Endothelial cell of umbilical vein (primary cell): ENCODE measurements around the gene OPRD1. TPM values are rescaled to one million over a fixed set of nuclear protein-coding genes. Genes with fewer than 3 reads are reported as not detected.

Experiments
- BruUV-seq: library from RNA; stranded (reverse); fragments of 400-500 nt; replicated peaks from 2 replicates; lab custom pipeline; 2021; lab: Mats Ljungman, UMichigan
- CTCF ChIA-PET: fragments of 300-600, 350-600 bp; sonication (Branson Sonifier 250); formaldehyde crosslinking; loops from one replicate; lab custom pipeline; 2021; ENCODE audit warnings: antibody characterized with exemption, inconsistent platforms; lab: Charles Lee
- POLR2A ChIA-PET: fragments of 300-600, 350-600 bp; sonication (Branson Sonifier 250); formaldehyde crosslinking; loops from one replicate; lab custom pipeline; 2021; ENCODE audit warnings: antibody characterized with exemption, inconsistent platforms; lab: Charles Lee
- DNase-seq: peaks from one replicate; pipeline ENCODE4 v3.0.0-alpha.2; 2011; ENCODE audit warnings: low read depth, low spot score
- FAIRE-seq: peaks from 2 replicates; lab custom pipeline; 2011; peaks lifted over from hg19 to GRCh38; lab: Jason Lieb, UNC
- H2AFZ ChIP-seq: 2 replicates; pipeline ENCODE4 v1.6.0; 2012; ENCODE audit warnings: low read depth, low read length, control low read depth, inconsistent platforms
- H3K27ac ChIP-seq: 2 replicates; pipeline ENCODE4 v1.5.1; 2011; ENCODE audit warnings: low read depth, mild to moderate bottlenecking, control low read depth, low read length, moderate library complexity; ENCODE audit not compliant: insufficient read depth
- H3K27me3 ChIP-seq, 2 experiments: 2 replicates each; pipeline versions ENCODE4 v1.6.0 to v1.6.1; 2011; ENCODE audit warnings: low read length in 2 of 2, mixed read lengths in 1 of 2; ENCODE audit not compliant: control insufficient read depth in 2 of 2, insufficient read depth in 2 of 2
- H3K36me3 ChIP-seq, 2 experiments: 2 replicates in 1 of 2; 3 replicates in 1 of 2; pipeline ENCODE4 v1.5.1; 2011; ENCODE audit warnings: low read length in 2 of 2, mild to moderate bottlenecking in 1 of 2, moderate library complexity in 1 of 2; ENCODE audit not compliant: control insufficient read depth in 2 of 2, insufficient read depth in 2 of 2; ENCODE audit errors: extremely low read depth in 1 of 2
- H3K4me1 ChIP-seq: 3 replicates; pipeline ENCODE4 v1.5.1; 2011; ENCODE audit warnings: mild to moderate bottlenecking, low read length; ENCODE audit not compliant: control insufficient read depth, insufficient read depth; ENCODE audit errors: extremely low read depth
- H3K4me2 ChIP-seq: 2 replicates; pipeline ENCODE4 v1.6.1; 2011; ENCODE audit warnings: low read length, control low read depth, mixed read lengths; ENCODE audit not compliant: insufficient read depth
- H3K4me3 ChIP-seq, 3 experiments: fragments of 200-600 bp in 1 of 3; sonication (generic), shearing (Covaris generic) in 1 of 3; replicated peaks in 1 of 3; 2 replicates each; pipeline ENCODE4 v1.5.1; 2011 to 2016; ENCODE audit warnings: control low read depth in 3 of 3, low read length in 3 of 3, mild to moderate bottlenecking in 2 of 3, inconsistent platforms in 1 of 3, low read depth in 1 of 3, moderate library complexity in 1 of 3; ENCODE audit not compliant: insufficient read depth in 1 of 3
- H3K79me2 ChIP-seq: 2 replicates; pipeline ENCODE4 v1.6.0; 2012; ENCODE audit warnings: low read length, inconsistent platforms; ENCODE audit not compliant: control insufficient read depth, insufficient read depth
- H3K9ac ChIP-seq: replicated peaks from 2 replicates; pipeline ENCODE3; 2011; ENCODE audit warnings: low read length, control low read depth; ENCODE audit not compliant: insufficient read depth; ENCODE audit errors: extremely low read depth
- H3K9me1 ChIP-seq: replicated peaks from 3 replicates; pipeline ENCODE4 v1.6.0; 2011; ENCODE audit warnings: mild to moderate bottlenecking, low read length; ENCODE audit not compliant: control insufficient read depth, insufficient read depth; ENCODE audit errors: extremely low read depth
- H3K9me3 ChIP-seq: replicated peaks from 2 replicates; pipeline ENCODE4 v1.5.1; 2012; ENCODE audit warnings: low read length, inconsistent platforms; ENCODE audit not compliant: control insufficient read depth, insufficient read depth
- H4K20me1 ChIP-seq: replicated peaks from 2 replicates; pipeline ENCODE3; 2011; ENCODE audit warnings: mild to moderate bottlenecking, low read length; ENCODE audit not compliant: control insufficient read depth, insufficient read depth; ENCODE audit errors: extremely low read depth
- EZH2 ChIP-seq: IDR thresholded peaks from 2 replicates; pipeline ENCODE4 v1.6.1; 2012; ENCODE audit warnings: borderline replicate concordance, low read depth, mild to moderate bottlenecking, moderate library complexity, low read length, inconsistent platforms; ENCODE audit not compliant: severe bottlenecking
- FOS ChIP-seq: IDR thresholded peaks from 2 replicates; pipeline ENCODE4 v1.6.1; 2011; ENCODE audit warnings: mild to moderate bottlenecking, low read length, moderate library complexity, borderline replicate concordance; ENCODE audit not compliant: insufficient read depth
- GATA2 ChIP-seq: IDR thresholded peaks from 2 replicates; pipeline ENCODE4 v1.7.0; 2011; ENCODE audit warnings: low read depth, mild to moderate bottlenecking, moderate library complexity, mixed read lengths, low read length; ENCODE audit not compliant: insufficient read length, insufficient read depth
- JUN ChIP-seq: IDR thresholded peaks from 2 replicates; pipeline ENCODE4 v1.6.1; 2011; ENCODE audit warnings: borderline replicate concordance, low read depth; ENCODE audit not compliant: insufficient read length, insufficient read depth
- MYC ChIP-seq: IDR thresholded peaks from one replicate; pipeline ENCODE4 v1.6.1; 2011; ENCODE audit warnings: mild to moderate bottlenecking, low read depth, low read length
- POLR2A ChIP-seq: IDR thresholded peaks from 2 replicates; pipeline ENCODE4 v1.6.1; 2012; ENCODE audit warnings: low read depth, mild to moderate bottlenecking, control low read depth, low read length
- POLR2AphosphoS5 ChIP-seq: IDR thresholded peaks from 2 replicates; pipeline ENCODE4 v1.6.1; 2012; ENCODE audit warnings: low read depth, mild to moderate bottlenecking, control low read depth, low read length, moderate library complexity; ENCODE audit not compliant: insufficient read depth
- dilution Hi-C: fragments of 300-500 bp; cut with MboI; formaldehyde crosslinking; loops from one replicate; pipeline ENCODE4 v1.15.0; 2019; ENCODE audit warnings: low sequenced_read_pairs; ENCODE audit not compliant: extremely low pct_ligation_motif_present
- intact Hi-C: fragments of 100-400 bp; cut with micrococcal nuclease; formaldehyde crosslinking; loops from one replicate; pipeline ENCODE4 v1.10.0; 2022
- polyA plus RNA-seq, 4 experiments: library from polyadenylated mRNA; depleted of rRNA in 3 of 4; stranded (reverse) in 3 of 4; unstranded in 1 of 4; fragments of >200 nt; gene quantifications; 2 replicates each; pipeline versions ENCODE4 v1.2.1 to v1.2.3, GENCODE V29; 2011 to 2012; ENCODE audit warnings: missing spikeins in 1 of 4
- total RNA-seq: library from RNA; stranded (reverse); gene quantifications from 2 replicates; pipeline ENCODE4 v1.2.3, GENCODE V29; 2021
- TF ChIP-seq, protein P1 (sequence below): IDR thresholded peaks from 2 replicates; pipeline ENCODE4 v1.6.1; 2011; ENCODE audit not compliant: insufficient read depth, insufficient read length
- TF ChIP-seq, protein P2 (sequence below), 2 donors: IDR thresholded peaks; 1 replicate in 1 of 2; 2 replicates in 1 of 2; pipeline ENCODE4 v1.5.1; 2011; ENCODE audit warnings: low read length in 2 of 2, mild to moderate bottlenecking in 2 of 2, moderate library complexity in 2 of 2, control low read depth in 1 of 2, inconsistent platforms in 1 of 2, low read depth in 1 of 2; ENCODE audit not compliant: insufficient read depth in 1 of 2; ENCODE audit errors: extremely low read depth in 1 of 2

Gene OPRD1
- total and polyA plus RNA-seq, 2 donors (not counting 3 experiments of a cell fraction or from before 2014, with no cell fraction given): not detected

DNA sequence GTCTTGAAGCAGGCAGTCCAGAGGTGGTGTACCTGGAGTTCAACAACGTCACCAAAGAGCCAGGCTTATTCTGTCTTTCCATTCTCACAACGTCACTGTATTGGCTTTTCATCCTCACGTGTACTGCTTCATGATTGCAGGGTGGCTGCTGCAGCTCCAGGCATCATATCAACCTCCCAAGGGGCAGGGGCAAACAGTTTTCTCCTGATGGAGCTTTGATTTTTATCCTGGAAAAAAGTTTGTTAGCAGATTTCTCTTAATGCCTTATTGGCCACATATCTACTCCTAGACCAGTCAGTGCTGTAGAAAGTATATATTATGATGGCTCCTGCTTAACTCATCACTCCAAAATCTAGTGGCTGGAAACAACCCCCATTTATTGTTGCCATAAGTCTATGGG is 8.3 kb upstream of the OPRD1 start:
- Histone ChIP-seq H3K36me3 (no peaks in the 10 kb centered on the region), H3K27ac (no peak overlapping the region), H3K79me2 (no peaks in the 10 kb centered on the region), H3K9me3 (no peaks in the 10 kb centered on the region), H3K27me3 (peaks cover 0 to 5% of the 10 kb centered on the region in 2 experiments), H3K4me2 (no peak overlapping the region), H3K9me1 (no peaks in the 10 kb centered on the region), H3K4me3 (no peak overlapping the region), H3K4me1 (no peaks in the 10 kb centered on the region), H3K9ac (no peak overlapping the region), H2AFZ (no peak overlapping the region), H4K20me1 (no peaks in the 10 kb centered on the region)
- CTCF ChIA-PET: interaction anchor here (1.1 to 2.0 kb wide), 2 partner anchors 18 to 33 kb away, joined by 3 to 9 read pairs; no protein-coding TSS in a partner anchor
- TF ChIP-seq EZH2 (no peak), MYC (no peak), GATA2 (no peak), FOS (no peak), POLR2A (no peak), JUN (no peak), POLR2AphosphoS5 (no peak)
- TF ChIP-seq, protein P1, sequence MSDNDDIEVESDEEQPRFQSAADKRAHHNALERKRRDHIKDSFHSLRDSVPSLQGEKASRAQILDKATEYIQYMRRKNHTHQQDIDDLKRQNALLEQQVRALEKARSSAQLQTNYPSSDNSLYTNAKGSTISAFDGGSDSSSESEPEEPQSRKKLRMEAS: no peak
- TF ChIP-seq, protein P2, sequence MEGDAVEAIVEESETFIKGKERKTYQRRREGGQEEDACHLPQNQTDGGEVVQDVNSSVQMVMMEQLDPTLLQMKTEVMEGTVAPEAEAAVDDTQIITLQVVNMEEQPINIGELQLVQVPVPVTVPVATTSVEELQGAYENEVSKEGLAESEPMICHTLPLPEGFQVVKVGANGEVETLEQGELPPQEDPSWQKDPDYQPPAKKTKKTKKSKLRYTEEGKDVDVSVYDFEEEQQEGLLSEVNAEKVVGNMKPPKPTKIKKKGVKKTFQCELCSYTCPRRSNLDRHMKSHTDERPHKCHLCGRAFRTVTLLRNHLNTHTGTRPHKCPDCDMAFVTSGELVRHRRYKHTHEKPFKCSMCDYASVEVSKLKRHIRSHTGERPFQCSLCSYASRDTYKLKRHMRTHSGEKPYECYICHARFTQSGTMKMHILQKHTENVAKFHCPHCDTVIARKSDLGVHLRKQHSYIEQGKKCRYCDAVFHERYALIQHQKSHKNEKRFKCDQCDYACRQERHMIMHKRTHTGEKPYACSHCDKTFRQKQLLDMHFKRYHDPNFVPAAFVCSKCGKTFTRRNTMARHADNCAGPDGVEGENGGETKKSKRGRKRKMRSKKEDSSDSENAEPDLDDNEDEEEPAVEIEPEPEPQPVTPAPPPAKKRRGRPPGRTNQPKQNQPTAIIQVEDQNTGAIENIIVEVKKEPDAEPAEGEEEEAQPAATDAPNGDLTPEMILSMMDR (IDR thresholded peaks at IDR 0.05; ENCODE audit: extremely low read depth in 1 of 2, insufficient read depth in 1 of 2, low read depth in 1 of 2, low read length in 2 of 2): no peak
- no TSS peak for BruUV-seq
- DNase-seq: no peak
- FAIRE-seq: no peak
- POLR2A ChIA-PET: no interaction called here
- dilution Hi-C loops: no loop called here
- intact Hi-C loops: no loop called here
